HepG2 (cell line): ENCODE data around the gene RAB1B. TPM values are rescaled to one million over a fixed set of nuclear protein-coding genes. Genes with fewer than 3 reads are reported as not detected.

Source experiments
- ARID5B ChIP-seq: IDR thresholded peaks from 2 replicates; pipeline ENCODE4 v1.4.0; 2020; ENCODE audit warnings: mild to moderate bottlenecking, missing genetic modification reagents
- CEBPB ChIP-seq: IDR thresholded peaks from 2 replicates; pipeline ENCODE4 v1.6.1; 2011; ENCODE audit warnings: low read depth, low read length, improper control_type of control experiment, borderline replicate concordance
- HMGXB3 ChIP-seq: sonication (generic); formaldehyde crosslinking; IDR thresholded peaks from 2 replicates; pipeline ENCODE4 v1.4.0; 2020; ENCODE audit warnings: missing genetic modification reagents, borderline replicate concordance
- KAT8 ChIP-seq: IDR thresholded peaks from 2 replicates; pipeline ENCODE4 v1.6.1; 2016; ENCODE audit warnings: missing genetic modification reagents, missing compliant biosample characterization
- MEF2D ChIP-seq: sonication (generic); formaldehyde crosslinking; IDR thresholded peaks from 2 replicates; pipeline ENCODE4 v1.5.1; 2020; ENCODE audit warnings: mild to moderate bottlenecking, missing genetic modification reagents
- PTBP1 ChIP-seq: fragments of 200-400 bp; formaldehyde crosslinking; IDR thresholded peaks from 2 replicates; pipeline ENCODE4 v1.6.1; 2018; ENCODE audit warnings: low read length, low read depth; ENCODE audit not compliant: poor library complexity, severe bottlenecking
- TRIM22 ChIP-seq: fragments of 450-650 bp; IDR thresholded peaks from 2 replicates; pipeline ENCODE4 v1.6.1; 2017
- ZFP36L1 ChIP-seq: sonication (generic); formaldehyde crosslinking; IDR thresholded peaks from 2 replicates; pipeline ENCODE4 v1.8.0; 2022; ENCODE audit warnings: mild to moderate bottlenecking, missing genetic modification reagents, moderate library complexity
- ZGPAT ChIP-seq: IDR thresholded peaks from 2 replicates; pipeline ENCODE4 v1.6.1; 2016; ENCODE audit warnings: mild to moderate bottlenecking
- ZNF180 ChIP-seq: sonication (generic); formaldehyde crosslinking; IDR thresholded peaks from 2 replicates; pipeline ENCODE4 v1.4.0; 2020; ENCODE audit warnings: low read depth, missing genetic modification reagents, borderline replicate concordance
- ZNF230 ChIP-seq: sonication (generic); formaldehyde crosslinking; IDR thresholded peaks from 2 replicates; pipeline ENCODE4 v1.4.0; 2020; ENCODE audit warnings: mild to moderate bottlenecking, missing genetic modification reagents
- ZNF724P ChIP-seq: sonication (generic); formaldehyde crosslinking; IDR thresholded peaks from 2 replicates; pipeline ENCODE4 v1.8.0; 2022; ENCODE audit warnings: missing genetic modification reagents, borderline replicate concordance
- ZNF790 ChIP-seq: sonication (generic); formaldehyde crosslinking; IDR thresholded peaks from 2 replicates; pipeline ENCODE4 v1.8.0; 2022; ENCODE audit warnings: missing genetic modification reagents, mild to moderate bottlenecking, borderline replicate concordance
- ZXDC ChIP-seq: sonication (generic); formaldehyde crosslinking; IDR thresholded peaks from 2 replicates; pipeline ENCODE4 v1.5.0; 2020; ENCODE audit warnings: mild to moderate bottlenecking, missing genetic modification reagents
- polyA plus RNA-seq, 8 experiments: library from polyadenylated mRNA; depleted of rRNA in 3 of 8; stranded (reverse) in 7 of 8; unstranded in 1 of 8; fragments of >200 nt; fragmentation: Illumina TruSeq in 4 of 8; extraction: Trizol in 4 of 8; gene quantifications; 2 replicates each; pipeline versions ENCODE4 v1.2.1 to v1.2.3, GENCODE V29; 2011 to 2016; ENCODE audit warnings: low read depth in 4 of 8, missing spikeins in 1 of 8, mixed read lengths in 1 of 8; ENCODE audit not compliant: insufficient read depth in 1 of 8
- total RNA-seq, 5 experiments: library from RNA; depleted of rRNA; stranded (reverse); fragments of >200 nt; fragmentation: Illumina TruSeq; extraction: Trizol; gene quantifications; 2 replicates each; pipeline ENCODE4 v1.2.3, GENCODE V29; 2016; ENCODE audit warnings: low read depth in 1 of 5

The RAB1B gene
- total and polyA plus RNA-seq, 2 of the 13 experiments (the other 11 are each of a cell fraction or from before 2014, with no cell fraction given), result 77.9 to 87.9 TPM

- TF ChIP-seq TRIM22 (no peak), KAT8 (CRISPR knock-in tag) (0 out of 2 replicates have a peak, but pooled peaks have one; percentile 18), ZNF230 (CRISPR knock-in tag) (no peak), ZNF724P (no peak), MEF2D (CRISPR knock-in tag) (no peak), ZNF180 (CRISPR knock-in tag) (no peak), ZGPAT (0 out of 2 replicates have a peak, but pooled peaks have one; percentile 30), ZXDC (CRISPR knock-in tag) (no peak), CEBPB (peak; percentile 99), ARID5B (CRISPR knock-in tag) (no peak), PTBP1 (no peak), ZFP36L1 (CRISPR knock-in tag) (no peak), ZNF790 (CRISPR knock-in tag) (no peak), HMGXB3 (CRISPR knock-in tag) (no peak)
These were observed 49.5 kb downstream of the RAB1B start (continued) for GRCh38 chr11:66317723-66318599.
